ENCODE measurements around the gene SCUBE1.
A peak's percentile ranks its signal among the peaks of the same experiment; 100 is the strongest.

GRCh38 chr22:43260331-43261231 is 82.6 kb downstream of the SCUBE1 start:
- TF ChIP-seq RFX5 (IDR thresholded peaks at IDR 0.05; ENCODE audit: low read depth, low read length): no peak
- TF ChIP-seq SMC3 (IDR thresholded peaks at IDR 0.05; ENCODE audit: low read depth, low read length): no peak
- no peak for TF ChIP-seq POLR2A (IDR thresholded peaks at IDR 0.05; ENCODE audit: low read depth, low read length)
- TF ChIP-seq USF2 (IDR thresholded peaks at IDR 0.05; ENCODE audit: low read depth, low read length): no peak
- TF ChIP-seq CEBPB (IDR thresholded peaks at IDR 0.05; ENCODE audit: low read depth, low read length): no peak
- no peak for TF ChIP-seq CTCF (conservative IDR thresholded peaks at IDR 0.05; ENCODE audit: low read depth, low read length)
- peak; percentile 33 for TF ChIP-seq MAFK (IDR thresholded peaks at IDR 0.05; ENCODE audit: low read depth, low read length)
- TF ChIP-seq NFE2L2 (IDR thresholded peaks at IDR 0.05; ENCODE audit: low read depth, low read length): no peak
- no peak for TF ChIP-seq MXI1 (IDR thresholded peaks at IDR 0.05; ENCODE audit: borderline replicate concordance, low read depth, low read length)
- TF ChIP-seq BHLHE40 (IDR thresholded peaks at IDR 0.05; ENCODE audit: low read depth, low read length): no peak

Measured in IMR-90 (cell line).